SK-N-MC (cell line): ENCODE measurements around the gene NPIPB4.
"Not testable (repeated sequence)": the region's sequence is repeated elsewhere in the genome, so short reads cannot be mapped to it uniquely, and the experiment has no call there.

Experiments used
- EZH2 ChIP-seq: fragments of 200-600 bp; sonication (generic); IDR thresholded peaks from one replicate; pipeline ENCODE4 v1.6.1; 2017; ENCODE audit warnings: antibody characterized with exemption
- FOXP2 ChIP-seq: optimal IDR thresholded peaks from 2 replicates; pipeline ENCODE3; 2011; ENCODE audit warnings: mild to moderate bottlenecking, moderate library complexity; ENCODE audit not compliant: insufficient read depth; ENCODE audit errors: extremely low read length, control extremely low read depth
- POLR2AphosphoS5 ChIP-seq: IDR thresholded peaks from 2 replicates; pipeline ENCODE4 v1.6.1; 2012; ENCODE audit warnings: mild to moderate bottlenecking, low read depth, low read length, borderline replicate concordance

DNA sequence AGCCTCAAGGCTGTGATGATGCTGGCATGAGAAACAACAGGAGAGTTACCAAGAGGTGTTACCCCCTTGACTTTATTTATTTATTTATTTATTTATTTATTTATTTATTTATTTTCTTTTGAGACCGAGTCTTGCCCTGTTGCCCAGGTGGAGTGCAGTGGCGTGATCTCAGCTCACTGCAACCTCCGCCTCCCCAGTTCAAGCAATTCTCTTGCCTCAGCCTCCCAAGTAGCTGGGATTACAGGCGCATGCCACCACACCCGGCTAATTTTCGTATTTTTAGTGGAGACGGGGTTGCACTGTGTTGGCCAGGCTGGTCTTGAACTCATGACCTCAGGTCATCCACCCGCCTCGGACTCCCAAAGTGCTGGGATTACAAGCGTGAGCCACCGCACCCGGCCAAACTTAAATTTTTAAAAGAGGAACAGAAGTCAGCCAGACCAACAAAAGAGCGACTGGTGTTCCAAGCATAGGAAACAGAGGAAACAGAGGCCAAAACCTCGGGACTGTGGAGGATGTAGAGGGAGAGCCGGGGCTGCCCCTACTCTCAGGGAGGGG lies 36.6 kb downstream of the NPIPB4 start:
- TF ChIP-seq EZH2, POLR2AphosphoS5, FOXP2: not testable (repeated sequence)
